ENCODE data around the gene UBE2Q2.
"Not testable (repeated sequence)": the region's sequence is repeated elsewhere in the genome, so short reads cannot be mapped to it uniquely, and the experiment has no call there.

The UBE2Q2 gene

DNA sequence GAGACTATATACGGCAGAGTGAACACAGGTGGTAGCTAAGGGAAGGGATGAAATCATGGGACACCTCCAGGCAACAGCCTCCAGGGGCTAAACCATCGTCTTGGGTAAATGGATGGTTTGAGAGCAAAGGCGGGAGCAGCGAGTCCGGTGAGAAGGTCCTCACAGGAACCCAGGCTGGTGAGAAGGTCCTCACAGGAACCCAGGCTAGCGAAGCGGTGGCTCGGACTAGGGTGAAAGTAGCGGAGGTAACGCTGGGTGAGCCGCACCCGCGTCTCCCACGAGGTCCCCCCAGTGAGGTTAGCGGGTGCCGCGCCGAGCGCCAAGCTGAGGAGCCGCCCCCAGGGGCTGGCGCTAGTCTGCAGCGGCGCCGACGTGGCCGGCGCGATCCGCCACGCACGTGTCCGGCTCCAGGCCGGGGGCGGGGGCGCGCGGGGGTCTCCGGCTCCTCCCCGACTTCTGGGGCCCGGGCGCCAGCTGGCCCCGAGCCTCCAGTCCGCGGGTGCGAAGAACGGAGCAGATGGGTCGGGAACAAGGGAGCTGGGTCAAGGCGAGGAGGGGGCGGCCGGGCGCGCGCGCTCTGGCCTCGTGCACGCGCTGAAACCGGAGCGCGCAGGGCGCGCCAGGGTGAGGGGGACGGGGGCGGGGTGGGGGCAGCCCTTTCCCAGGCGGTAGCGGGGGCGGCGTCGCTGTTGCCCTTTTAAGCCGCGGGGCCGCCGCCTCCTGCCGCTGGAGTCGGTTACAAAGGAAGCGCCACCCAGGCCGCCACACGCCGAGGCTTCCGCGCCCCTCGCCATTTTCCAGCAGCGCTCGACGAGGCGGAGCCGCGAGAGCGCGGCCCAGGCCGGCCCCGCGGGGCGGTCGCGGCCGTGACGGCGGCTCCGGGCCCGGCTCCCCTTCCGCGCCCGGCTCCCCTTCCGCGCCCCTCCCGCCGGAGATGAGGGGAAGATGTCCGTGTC, at the start of gene UBE2Q2:
Gene UBE2Q2, plus strand, starts transcription at position 726 of the 956 bp plus-strand sequence. Its CDS starts 220 bp downstream, at position 946.
- DNase-seq: peak; percentile 76

DNA sequence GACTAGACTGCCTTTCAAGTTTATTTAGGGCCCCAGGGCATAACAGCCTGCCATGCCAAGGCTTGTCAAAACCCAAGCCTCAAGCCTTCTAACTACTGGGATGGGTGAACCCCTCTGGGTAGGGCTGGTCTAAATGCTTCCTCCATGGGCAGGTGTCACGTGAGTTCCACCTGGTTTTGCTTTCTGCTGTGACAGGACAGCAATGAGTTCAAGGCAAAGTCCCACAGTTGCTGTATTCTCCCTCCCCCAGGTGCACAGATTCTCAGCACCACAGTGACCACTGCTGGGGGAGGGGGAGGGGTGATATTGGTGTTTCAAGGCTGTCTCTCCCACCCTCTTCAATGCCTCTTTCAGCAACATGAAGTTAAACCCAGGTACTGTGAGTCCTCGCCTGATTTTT, 46.9 kb upstream of the UBE2Q2 start:
- no peak for DNase-seq

DNA sequence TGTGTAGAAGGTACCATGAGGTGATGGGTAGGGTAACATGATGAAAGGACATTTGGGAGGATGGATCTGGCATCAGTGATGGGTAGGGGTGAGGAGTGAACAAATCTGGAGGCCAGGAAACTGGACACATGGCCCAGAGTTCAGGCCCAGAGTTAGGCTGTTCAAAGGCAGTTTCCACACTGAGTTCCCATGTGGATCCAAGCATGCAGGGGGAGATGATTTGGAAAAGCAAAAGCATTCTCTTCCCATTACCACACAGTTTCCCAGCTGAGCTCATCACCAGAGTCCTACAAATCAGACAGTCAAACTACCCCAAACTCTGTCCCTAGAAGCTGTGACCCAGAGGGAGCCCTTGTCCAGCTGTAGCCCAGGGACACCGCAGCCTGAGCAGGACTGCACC, 46.1 kb upstream of the UBE2Q2 start:
- DNase-seq: not testable (repeated sequence)

DNA sequence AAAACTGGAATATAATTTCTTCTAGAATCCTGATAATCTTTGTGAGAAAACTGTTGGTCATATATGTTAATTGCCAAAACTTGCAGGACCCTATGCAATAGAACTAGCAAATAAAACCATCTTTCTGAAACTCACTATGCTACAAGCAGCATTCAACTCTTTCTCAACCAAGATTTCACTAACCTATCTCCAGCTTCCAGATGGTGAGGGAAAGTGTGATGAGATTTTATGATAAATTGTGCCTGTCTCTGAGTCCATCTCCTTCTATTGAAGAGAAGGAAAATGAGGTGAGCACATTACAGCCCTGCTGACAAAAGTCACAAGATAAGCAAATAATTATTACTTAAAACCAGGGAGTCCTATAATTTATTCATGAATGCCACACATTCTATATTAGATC, 44.1 kb upstream of the UBE2Q2 start:
- DNase-seq: no peak

DNA sequence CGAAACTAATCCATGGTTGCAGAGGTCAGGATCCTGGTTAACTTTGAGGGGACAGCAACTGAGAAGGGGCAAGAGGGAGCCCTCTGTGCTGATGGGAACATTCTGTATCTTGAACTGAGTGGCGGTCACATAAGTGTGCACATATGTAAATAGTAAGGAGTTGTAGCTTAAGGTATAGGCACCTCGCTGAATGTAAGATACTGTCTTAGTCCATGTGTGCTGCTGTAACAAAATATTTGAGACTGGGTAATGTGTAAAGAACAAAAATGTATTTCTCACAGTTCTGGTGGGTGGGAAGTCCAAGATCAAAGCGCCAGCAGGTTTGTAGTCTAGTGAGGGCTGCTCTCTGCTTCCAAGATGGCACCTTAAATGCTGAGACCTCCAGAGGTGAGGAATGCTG, 42.8 kb upstream of the UBE2Q2 start:
- DNase-seq: not testable (repeated sequence)

DNA sequence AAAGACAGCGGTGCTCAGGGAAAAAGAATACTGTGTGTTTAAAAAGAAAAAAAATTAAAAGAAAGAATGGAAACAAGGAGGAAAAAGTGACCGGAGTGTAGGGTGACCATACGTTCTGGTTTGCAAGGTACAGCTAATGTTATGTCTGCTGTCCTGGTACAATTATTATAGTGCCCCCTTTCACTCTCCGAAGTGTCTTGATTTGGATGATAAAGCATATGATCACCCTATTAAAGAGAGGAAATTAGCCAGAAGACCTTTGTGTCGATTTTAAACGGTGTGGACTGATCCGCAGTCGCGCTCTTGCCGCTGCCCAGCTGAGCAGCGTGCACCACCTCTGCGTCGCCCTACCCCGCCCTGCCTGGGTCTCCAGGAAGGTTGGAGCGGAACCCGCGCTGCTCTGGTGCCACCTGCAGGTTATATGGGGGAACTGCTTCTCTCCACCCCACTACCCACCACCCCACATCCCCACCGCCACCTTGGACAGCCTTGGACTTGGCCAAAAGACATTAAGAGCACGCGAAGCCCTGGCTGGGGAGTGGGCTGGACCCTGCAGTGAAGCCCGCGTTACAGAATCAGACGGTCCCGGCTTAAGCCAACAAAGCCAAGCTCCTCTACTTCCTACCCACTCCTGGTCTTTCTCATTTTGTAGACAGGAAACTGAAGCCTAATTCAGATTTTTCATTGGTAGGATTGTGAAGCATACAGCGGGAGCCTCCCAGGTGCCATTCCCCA, 41.2 kb upstream of the UBE2Q2 start:
- DNase-seq: peak; percentile 66

DNA sequence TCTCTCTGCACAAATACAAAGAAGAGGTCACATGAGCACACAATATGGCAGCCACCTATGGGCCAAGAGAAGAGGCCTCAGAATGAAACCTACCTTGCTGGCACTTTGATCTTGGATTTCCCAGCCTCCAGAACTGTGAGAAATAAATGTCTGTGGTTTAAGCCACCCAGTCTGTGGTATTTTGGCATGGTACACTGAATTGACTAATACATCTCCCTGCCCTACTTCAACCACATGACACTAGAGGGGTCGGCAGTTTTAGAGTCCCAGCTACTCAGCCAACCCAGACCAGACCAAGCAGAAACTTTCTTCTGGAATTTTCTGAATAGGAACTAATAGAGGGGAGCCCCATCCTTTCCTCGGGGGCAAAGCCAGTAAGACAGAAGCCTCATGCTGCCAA, 35.8 kb upstream of the UBE2Q2 start:
- DNase-seq: not testable (repeated sequence)

DNA sequence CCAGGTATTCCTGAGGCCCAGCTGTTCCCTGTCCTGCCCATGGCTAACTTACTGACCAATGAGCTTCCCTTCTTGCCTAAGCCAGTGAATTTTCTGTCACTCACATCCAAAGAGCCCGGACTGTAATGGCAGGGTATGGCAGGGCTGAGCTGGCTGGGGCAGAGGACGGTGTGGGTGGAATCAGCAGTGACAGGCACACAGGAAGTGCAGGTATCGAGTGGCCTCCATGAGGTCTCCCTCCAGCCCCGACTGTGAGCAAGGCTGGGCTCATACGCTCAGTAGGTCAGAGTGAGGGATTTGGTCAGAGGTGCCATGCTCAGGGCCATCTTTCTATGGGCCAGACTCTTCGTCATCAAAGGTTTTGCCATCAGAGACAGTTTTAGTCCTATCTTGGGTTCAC, 35.2 kb upstream of the UBE2Q2 start:
- not testable (repeated sequence) for DNase-seq

DNA sequence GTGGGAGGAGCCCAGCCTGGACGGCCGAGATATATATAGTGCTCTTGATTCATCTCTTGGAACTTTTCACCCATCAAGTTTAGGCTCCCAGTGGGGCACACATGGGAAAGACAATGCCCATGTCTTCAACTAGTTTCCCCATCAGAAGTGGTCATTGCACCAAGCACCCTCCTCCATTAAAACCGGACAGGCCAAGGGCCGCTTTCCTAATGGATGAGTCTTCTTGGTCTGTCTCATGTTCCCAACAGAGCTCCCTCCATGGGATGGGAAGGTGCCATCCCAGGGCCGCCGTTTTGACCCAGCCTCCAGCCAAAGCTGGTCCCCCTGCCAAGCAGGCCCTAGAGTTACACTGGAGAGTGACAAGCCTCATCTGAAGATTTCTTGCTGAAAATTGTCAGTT, 34.7 kb upstream of the UBE2Q2 start:
- DNase-seq: no peak

DNA sequence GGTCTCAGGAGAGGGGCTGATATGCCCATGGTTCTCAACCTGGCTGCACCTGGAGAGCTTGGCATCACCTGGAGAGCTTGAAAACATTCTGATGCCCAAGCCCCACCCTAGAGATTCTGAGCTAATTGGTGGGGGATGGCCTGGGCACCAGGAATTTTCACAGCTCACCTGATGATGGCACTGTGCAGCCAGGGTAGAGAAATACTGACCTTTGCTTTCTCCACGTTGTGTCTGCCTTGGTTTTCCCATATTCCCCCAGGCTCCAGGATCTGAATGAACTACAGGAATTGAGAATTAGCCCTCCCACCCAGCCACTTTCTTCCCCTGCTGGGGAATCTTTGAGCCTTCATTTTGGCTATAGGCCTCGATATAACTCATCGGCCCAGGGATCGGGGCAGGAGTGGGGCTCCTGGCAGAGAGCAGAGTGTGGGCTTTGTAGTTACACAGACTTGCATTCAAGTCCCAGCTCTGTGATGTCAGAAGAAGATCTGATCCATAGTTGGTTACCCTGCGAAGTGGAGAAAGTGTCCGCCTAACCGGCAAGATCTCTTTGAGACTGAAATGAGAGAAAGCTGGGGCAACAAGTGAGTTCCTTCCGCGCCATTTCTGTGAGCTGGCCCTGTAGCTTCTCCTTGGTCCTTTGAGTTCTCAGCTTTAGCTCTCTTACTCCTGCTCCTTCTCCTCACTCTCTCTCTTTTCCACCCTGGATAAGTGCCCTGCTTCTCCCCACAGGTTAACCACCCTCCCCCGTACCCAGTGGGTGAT, 33.1 kb upstream of the UBE2Q2 start:
- DNase-seq: peak; percentile 36

DNA sequence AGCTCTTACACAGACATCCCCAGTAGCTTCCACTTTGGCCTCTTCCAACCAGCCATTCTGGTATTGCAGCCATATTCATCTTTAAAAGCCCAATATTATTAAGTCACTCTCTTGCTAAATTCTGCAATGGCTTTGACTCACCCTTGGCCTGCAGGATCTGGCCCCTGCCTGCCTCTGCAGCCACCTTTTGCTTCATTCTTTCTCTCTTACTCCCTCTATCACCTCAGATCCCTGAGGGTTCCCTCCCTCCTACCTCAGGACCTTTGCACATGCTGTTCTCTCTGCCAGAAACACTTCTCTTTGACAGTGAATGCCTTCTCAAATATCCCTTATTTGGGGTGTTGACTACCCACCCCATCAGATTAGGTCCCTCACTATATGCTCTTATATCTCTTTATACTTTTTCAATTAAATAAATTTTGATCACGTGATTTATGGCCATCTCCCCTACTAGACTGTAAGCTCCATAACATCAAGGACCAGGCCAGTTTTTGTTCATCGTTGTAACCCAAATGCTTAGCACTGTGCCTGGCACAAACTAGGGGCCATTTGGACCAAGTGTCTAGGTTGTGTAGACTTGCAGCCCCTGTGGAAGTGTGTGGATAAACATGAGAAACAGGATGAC, 32.3 kb upstream of the UBE2Q2 start:
- no peak for DNase-seq

DNA sequence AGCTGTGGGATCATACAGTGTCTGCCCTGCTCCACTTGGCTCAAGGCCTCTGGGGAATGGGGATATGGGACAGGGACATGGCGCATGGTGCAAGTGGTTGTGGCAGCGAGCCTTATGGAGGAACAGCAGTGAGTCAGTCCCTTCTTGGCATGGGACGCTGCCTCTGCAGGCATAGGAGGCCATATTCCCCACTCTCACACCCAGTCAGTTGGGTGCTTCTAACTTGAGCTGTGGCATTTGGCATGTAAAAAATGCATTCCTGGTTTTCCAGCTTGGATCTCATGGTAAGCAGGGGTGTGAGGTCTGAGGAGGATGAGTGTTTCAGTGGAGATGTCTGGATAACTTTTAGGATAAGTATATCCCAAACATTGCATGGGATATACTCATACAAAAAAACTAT, 31.6 kb upstream of the UBE2Q2 start:
- no peak for DNase-seq

DNA sequence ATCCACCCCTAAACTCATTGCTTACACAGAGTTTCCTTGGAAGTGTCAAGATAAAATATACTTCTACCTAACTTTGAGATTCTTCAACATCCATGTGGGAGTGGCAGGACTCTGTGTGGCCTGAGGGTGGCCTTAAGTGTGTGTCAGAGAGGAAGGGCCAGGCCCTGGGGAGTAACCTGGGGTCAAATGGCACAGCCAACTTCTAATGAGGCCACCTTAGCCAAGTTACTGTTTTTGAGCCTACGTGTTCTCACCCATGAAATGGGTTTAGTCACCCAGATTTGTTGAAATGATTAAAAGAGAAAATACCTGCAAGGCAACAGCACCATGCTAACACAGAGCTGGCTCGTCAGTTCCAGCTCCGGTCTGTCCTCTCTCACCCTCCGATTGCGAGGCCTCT, 28.5 kb upstream of the UBE2Q2 start:
- DNase-seq: no peak

DNA sequence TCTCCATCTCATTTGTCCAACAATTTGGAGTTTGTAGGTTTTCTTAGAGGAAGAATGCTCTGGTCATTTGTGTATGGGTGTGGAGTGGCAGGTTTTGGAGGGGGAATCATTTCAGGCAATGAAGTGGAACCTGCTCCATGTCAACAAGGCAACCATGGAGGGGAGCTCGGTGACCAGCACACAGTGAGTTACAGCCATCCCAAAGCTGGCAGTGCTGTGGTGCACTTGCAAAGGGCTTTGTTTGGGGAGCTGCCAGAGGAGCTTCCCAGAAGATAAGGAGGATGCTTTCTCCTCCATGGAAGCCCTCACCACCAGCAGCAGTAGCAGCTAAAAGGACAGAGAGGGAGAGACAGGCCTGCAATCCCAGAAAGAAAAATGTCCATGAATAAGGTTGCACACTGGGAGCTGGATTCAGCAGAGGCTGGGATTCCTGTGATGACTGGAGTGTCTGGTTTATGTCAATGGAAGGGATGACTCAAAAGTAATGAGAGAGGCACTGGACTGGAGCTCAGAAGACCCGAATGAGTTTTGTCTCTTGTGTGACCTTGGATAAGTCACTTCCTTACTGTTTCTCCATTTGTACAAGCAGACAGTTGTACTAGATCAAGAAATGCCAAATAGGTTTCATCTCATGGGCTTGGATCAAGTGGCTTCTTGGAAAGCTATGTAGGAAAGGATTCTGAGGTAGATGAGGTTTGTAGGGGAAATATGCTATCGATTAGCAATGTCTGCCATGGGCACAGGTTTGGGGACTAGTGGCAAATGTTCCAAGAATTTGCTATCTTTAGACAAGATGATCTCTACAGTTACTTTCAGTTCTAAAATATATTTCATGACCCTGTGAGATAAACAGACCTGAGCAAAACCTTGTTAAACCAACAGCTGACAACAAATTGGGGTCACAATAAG, 27.2 kb upstream of the UBE2Q2 start:
- DNase-seq: no peak

DNA sequence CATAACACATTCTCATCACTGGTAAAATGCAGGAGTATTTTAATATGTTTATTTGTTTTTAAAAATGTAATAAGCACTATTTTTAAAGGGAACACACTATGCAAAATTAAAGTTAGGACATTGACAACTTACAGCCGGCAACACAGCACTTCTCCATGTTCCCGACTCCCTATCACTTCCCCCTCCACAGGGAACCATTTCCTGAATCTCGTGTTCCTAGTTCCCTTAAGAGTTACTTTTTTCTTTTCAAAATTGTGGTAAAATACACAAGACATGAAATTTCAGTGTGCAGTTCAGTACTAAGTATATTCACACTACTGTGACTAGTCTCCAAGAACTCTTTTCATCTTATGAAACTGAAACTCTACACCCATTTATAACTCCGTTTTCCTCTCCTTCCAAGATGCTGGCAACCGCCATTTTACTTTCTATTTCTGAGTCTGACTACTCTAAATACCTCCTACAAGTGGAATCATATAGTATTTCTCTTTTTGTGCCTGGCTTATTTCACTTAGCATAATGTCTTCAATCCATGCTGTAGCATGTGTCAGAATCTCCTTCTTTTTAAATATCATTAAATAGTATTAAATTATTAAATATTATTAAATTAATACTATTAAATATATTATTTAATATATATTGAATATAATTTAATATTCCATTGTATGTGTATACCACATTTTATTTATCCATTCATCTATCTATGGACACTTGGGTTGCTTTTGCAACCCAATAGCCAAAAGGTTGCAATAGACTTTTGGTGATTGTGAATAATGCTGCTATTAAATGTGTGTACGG, 25.9 kb upstream of the UBE2Q2 start:
- no peak for DNase-seq

DNA sequence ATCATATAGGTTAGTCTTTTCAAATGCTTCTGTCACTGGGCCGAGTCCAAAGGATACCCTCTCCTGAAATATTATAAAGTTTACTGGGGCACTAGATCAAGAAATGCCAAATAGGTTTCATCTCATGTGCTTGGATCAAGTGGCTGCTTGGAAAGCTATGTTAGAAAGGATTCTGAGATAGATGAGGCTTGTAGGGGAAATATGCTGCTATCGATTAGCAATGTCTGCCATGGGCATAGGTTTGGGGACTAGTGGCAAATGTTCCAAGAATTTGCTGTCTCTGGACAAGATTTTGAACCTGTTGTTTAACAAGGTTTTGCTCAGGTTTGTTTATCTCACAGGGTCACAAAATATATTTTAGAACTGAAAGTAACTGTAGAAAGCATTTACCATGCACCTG, 23.0 kb upstream of the UBE2Q2 start:
- DNase-seq: no peak

DNA sequence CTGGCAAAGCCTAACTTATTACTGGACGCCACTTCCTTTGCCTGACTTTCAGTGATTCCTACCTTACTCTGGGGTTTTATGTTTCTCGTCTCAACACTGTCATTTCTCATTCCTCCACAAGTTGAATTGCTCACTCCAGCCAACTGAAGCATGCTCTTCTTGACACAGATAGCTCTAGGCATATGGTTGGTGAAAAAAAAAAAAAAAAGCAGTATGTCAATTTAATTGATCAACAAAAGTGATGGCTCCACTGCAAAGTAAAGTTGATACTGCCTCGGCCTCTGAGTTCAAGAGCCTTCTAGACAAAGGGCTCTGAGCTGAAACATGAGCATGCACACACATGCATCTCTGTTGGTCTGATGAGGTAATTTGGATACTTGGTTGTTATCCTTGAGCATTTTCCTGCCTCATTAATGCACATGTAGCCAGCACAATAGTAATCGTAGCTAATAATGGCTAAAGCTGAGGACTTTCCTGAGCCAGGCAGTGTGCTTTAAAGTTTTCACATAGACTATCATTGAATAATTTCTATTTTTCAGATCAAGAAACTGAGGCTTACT, 21.4 kb upstream of the UBE2Q2 start:
- no peak for DNase-seq

DNA sequence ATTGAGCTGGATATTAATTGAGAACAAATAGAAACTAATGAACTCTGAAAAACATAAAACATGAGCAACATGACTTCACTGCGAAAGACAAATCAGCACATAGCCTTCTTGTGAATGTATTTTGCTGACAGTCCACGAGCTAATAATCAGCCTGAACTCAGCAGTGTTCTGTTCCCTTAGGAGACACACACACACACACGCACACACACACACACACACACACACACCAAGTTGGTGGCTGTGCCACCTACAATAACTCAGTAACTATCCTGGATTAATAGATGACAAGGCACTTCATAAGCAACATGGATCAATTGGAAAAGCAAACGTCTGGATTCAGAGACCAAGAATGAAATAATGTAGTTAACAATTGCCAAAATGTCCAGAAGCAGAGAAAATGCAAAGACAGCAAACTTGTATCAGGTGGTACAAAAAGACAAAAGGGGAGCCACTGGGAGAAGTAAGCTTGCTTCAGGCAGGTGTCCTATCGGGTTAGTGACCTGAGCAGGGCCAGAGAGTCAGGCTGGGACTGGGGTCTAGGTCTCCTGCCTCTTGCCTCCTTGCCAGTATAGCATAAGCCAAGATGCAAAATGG, 20.5 kb upstream of the UBE2Q2 start:
- DNase-seq: no peak

DNA sequence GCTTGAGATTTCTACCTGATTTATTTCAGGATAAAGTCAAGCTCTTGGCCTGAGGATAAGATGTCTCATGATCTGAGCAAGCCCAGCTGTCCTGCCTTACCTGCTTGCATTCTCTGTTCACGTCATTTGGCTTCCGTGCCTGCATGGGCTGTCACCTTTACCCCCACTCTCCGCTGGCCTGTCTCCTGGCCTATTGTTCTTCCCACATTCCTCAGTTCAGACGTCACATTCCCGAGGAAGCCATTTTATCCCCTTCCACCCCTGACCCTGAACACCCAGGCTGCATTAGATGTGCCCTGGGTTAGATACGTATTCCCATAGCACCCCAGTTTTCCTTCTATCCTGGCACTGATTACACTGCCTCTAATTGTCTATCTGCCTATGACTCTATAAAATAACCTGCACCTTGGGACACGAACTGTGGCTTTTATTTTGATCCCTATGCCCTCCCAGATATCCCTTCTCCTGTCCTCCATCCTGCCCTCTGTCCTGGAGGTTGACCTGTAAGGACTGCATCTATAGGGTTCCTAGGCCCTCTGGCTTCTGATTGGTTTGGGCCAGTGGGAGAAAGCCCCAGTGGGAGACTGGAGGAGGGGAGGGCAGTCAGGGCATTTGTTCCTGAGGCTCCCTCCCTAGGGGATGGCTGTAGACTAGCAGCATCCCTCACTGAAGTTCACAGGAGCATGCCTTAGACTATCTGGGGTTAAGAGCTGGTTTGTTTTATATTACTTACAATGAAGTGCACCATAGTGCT, 19.2 kb upstream of the UBE2Q2 start:
- no peak for DNase-seq
